Measurements from ENCODE around the gene SH2D6.

Gene SH2D6

DNA sequence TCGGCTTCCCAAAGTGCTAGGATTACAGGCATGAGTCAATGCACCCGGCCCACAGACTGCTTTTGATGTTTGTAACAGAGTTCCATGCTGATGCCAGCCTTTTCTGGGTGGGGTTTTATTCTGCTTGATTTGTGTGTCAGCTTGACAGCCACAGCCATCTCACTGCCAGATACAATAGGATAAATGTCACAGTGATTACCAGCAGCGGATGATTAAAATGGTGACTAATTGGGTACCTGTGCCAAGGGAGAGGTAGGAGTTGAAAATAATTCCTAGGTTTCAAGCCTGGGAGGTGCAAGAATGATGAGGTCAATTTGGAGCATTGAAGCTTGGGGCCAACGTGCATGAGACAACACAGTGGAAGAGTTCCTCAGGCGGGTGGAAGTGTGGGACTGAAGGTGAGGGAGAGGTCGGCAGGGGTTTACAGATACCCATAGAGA lies 39.4 kb downstream of the SH2D6 start:
- Histone ChIP-seq H3K4me3 (ENCODE audit: low read length) (no peak overlapping the region), H3K36me3 (replicated peaks; ENCODE audit: insufficient read depth, low read length) (no peaks in the 10 kb centered on the region), H3K4me1 (ENCODE audit: low read length) (no peaks in the 10 kb centered on the region), H3K9me3 (replicated peaks; ENCODE audit: insufficient read depth, low read length) (no peaks in the 10 kb centered on the region), H4K20me1 (ENCODE audit: insufficient read depth, low read length) (no peaks in the 10 kb centered on the region), H3K9me2 (replicated peaks; ENCODE audit: insufficient read depth, low read length) (no peaks in the 10 kb centered on the region), H3F3A (ENCODE audit: insufficient read depth, low read length) (no peaks in the 10 kb centered on the region), H3K27me3 (replicated peaks; ENCODE audit: insufficient read depth, low read length) (no peaks in the 10 kb centered on the region), H2AFZ (ENCODE audit: low read length) (no peak overlapping the region), H3K79me2 (ENCODE audit: low read length) (no peaks in the 10 kb centered on the region), H3K27ac (ENCODE audit: low read length) (no peak overlapping the region), H3K9ac (ENCODE audit: low read length) (no peak overlapping the region), H3K4me2 (ENCODE audit: low read depth, low read length) (no peak overlapping the region)
- no peak for DNase-seq
- TF ChIP-seq EZH2 (optimal IDR thresholded peaks at IDR 0.05; ENCODE audit: low read depth, low read length) (no peak), EZH2phosphoT487 (IDR thresholded peaks at IDR 0.05; ENCODE audit: low read length) (no peak)
- TF ChIP-seq, protein P1, sequence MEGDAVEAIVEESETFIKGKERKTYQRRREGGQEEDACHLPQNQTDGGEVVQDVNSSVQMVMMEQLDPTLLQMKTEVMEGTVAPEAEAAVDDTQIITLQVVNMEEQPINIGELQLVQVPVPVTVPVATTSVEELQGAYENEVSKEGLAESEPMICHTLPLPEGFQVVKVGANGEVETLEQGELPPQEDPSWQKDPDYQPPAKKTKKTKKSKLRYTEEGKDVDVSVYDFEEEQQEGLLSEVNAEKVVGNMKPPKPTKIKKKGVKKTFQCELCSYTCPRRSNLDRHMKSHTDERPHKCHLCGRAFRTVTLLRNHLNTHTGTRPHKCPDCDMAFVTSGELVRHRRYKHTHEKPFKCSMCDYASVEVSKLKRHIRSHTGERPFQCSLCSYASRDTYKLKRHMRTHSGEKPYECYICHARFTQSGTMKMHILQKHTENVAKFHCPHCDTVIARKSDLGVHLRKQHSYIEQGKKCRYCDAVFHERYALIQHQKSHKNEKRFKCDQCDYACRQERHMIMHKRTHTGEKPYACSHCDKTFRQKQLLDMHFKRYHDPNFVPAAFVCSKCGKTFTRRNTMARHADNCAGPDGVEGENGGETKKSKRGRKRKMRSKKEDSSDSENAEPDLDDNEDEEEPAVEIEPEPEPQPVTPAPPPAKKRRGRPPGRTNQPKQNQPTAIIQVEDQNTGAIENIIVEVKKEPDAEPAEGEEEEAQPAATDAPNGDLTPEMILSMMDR (IDR thresholded peaks at IDR 0.05; ENCODE audit: low read length), result no peak

- H3K9me3 ChIP-seq (replicated peaks; ENCODE audit: insufficient read depth, low read length), result no peaks in the 10 kb centered on the region
- H3K79me2 ChIP-seq (ENCODE audit: low read length), result no peaks in the 10 kb centered on the region
- no peak for TF ChIP-seq EZH2 (optimal IDR thresholded peaks at IDR 0.05; ENCODE audit: low read depth, low read length)
- DNase-seq, result no peak
- H3K4me3 ChIP-seq (ENCODE audit: low read length), result no peak overlapping the region
- H3K27ac ChIP-seq (ENCODE audit: low read length), result no peak overlapping the region
- H4K20me1 ChIP-seq (ENCODE audit: insufficient read depth, low read length), result no peaks in the 10 kb centered on the region
- no peak overlapping the region for H2AFZ ChIP-seq (ENCODE audit: low read length)
- no peaks in the 10 kb centered on the region for H3F3A ChIP-seq (ENCODE audit: insufficient read depth, low read length)
- H3K27me3 ChIP-seq (replicated peaks; ENCODE audit: insufficient read depth, low read length), result no peaks in the 10 kb centered on the region
- no peaks in the 10 kb centered on the region for H3K9me2 ChIP-seq (replicated peaks; ENCODE audit: insufficient read depth, low read length)
- H3K9ac ChIP-seq (ENCODE audit: low read length), result no peak overlapping the region
- no peaks in the 10 kb centered on the region for H3K36me3 ChIP-seq (replicated peaks; ENCODE audit: insufficient read depth, low read length)
- no peak overlapping the region for H3K4me2 ChIP-seq (ENCODE audit: low read depth, low read length)
- H3K4me1 ChIP-seq (ENCODE audit: low read length), result no peaks in the 10 kb centered on the region
Observed at GRCh38 chr2:85458601-85459563, 40.4 kb downstream of the SH2D6 start.

GRCh38 chr2:85459771-85460170 lies 41.3 kb downstream of the SH2D6 start:
- Histone ChIP-seq H2AFZ (ENCODE audit: low read length) (no peak overlapping the region), H3K9me3 (replicated peaks; ENCODE audit: insufficient read depth, low read length) (no peaks in the 10 kb centered on the region), H3F3A (ENCODE audit: insufficient read depth, low read length) (no peaks in the 10 kb centered on the region), H3K4me3 (ENCODE audit: low read length) (no peak overlapping the region), H3K27ac (ENCODE audit: low read length) (no peak overlapping the region), H3K4me1 (ENCODE audit: low read length) (no peaks in the 10 kb centered on the region), H3K9ac (ENCODE audit: low read length) (no peak overlapping the region), H3K4me2 (ENCODE audit: low read depth, low read length) (no peak overlapping the region), H4K20me1 (ENCODE audit: insufficient read depth, low read length) (no peaks in the 10 kb centered on the region), H3K79me2 (ENCODE audit: low read length) (no peaks in the 10 kb centered on the region), H3K27me3 (replicated peaks; ENCODE audit: insufficient read depth, low read length) (no peaks in the 10 kb centered on the region), H3K9me2 (replicated peaks; ENCODE audit: insufficient read depth, low read length) (no peaks in the 10 kb centered on the region), H3K36me3 (replicated peaks; ENCODE audit: insufficient read depth, low read length) (no peaks in the 10 kb centered on the region)
- TF ChIP-seq EZH2 (optimal IDR thresholded peaks at IDR 0.05; ENCODE audit: low read depth, low read length) (no peak), EZH2phosphoT487 (IDR thresholded peaks at IDR 0.05; ENCODE audit: low read length) (no peak)
- TF ChIP-seq, protein P1 (IDR thresholded peaks at IDR 0.05; ENCODE audit: low read length), result no peak
- no peak for DNase-seq

DNA sequence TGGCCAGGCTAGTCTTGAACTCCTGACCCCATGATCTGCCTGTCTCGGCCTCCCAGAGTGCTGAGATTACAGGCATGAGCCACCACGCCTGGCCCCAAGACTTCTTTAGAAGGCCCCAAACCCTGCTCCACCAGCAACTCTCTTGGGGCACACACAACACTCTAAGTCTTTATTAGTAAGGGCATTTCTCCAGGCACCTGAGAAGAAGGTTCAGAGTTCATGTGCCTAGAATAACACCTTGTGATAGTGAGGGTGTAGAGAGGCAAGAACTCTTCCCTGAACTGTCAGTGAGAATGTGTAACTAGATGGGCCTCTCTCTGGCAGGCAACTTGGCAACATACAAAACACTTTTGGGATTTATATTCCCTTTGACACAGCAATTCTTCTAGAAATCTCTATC lies 43.8 kb downstream of the SH2D6 start:
- Histone ChIP-seq H3K27me3 (replicated peaks; ENCODE audit: insufficient read depth, low read length) (no peaks in the 10 kb centered on the region), H3K9ac (ENCODE audit: low read length) (no peak overlapping the region), H3K4me3 (ENCODE audit: low read length) (no peak overlapping the region), H3K36me3 (replicated peaks; ENCODE audit: insufficient read depth, low read length) (no peaks in the 10 kb centered on the region), H4K20me1 (ENCODE audit: insufficient read depth, low read length) (no peaks in the 10 kb centered on the region), H3K79me2 (ENCODE audit: low read length) (no peaks in the 10 kb centered on the region), H2AFZ (ENCODE audit: low read length) (no peak overlapping the region), H3K27ac (ENCODE audit: low read length) (no peak overlapping the region), H3K4me1 (ENCODE audit: low read length) (no peaks in the 10 kb centered on the region), H3K9me3 (replicated peaks; ENCODE audit: insufficient read depth, low read length) (no peaks in the 10 kb centered on the region), H3F3A (ENCODE audit: insufficient read depth, low read length) (no peaks in the 10 kb centered on the region), H3K4me2 (ENCODE audit: low read depth, low read length) (no peak overlapping the region), H3K9me2 (replicated peaks; ENCODE audit: insufficient read depth, low read length) (no peaks in the 10 kb centered on the region)
- TF ChIP-seq, protein P1 (IDR thresholded peaks at IDR 0.05; ENCODE audit: low read length), result no peak
- TF ChIP-seq EZH2 (optimal IDR thresholded peaks at IDR 0.05; ENCODE audit: low read depth, low read length), result no peak
- TF ChIP-seq EZH2phosphoT487 (IDR thresholded peaks at IDR 0.05; ENCODE audit: low read length), result no peak
- DNase-seq, result no peak

Data from MM.1S (cell line).